Gastroesophageal sphincter (tissue), 4 donors: ENCODE results near the gene DDX42. TPM values are rescaled to one million over a fixed set of nuclear protein-coding genes. Genes with fewer than 3 reads are reported as not detected.
"Not testable (repeated sequence)": the region's sequence is repeated elsewhere in the genome, so short reads cannot be mapped to it uniquely, and the experiment has no call there.

ENCODE experiments used
- ATAC-seq: fragments of 150-250 bp; one replicate; pipeline ENCODE4 v1.9.1; 2016; ENCODE audit warnings: mild to moderate bottlenecking, moderate library complexity
- H3K27ac ChIP-seq, 4 donors: fragments of 200-600 bp; sonication (generic) in 3 of 4; 1 replicate in 3 of 4; 2 replicates in 1 of 4; pipeline ENCODE4 v1.5.1; 2016 to 2019
- H3K27me3 ChIP-seq: fragments of 200-600 bp; sonication (generic); one replicate; pipeline ENCODE4 v1.5.1; 2019
- H3K36me3 ChIP-seq, 2 donors: fragments of 200-600 bp; sonication (generic); one replicate each; pipeline ENCODE4 v1.5.1; 2019; ENCODE audit warnings: control low read depth in 1 of 2
- H3K4me1 ChIP-seq, 3 donors: fragments of 200-600 bp; sonication (generic); 1 replicate in 2 of 3; 2 replicates in 1 of 3; pipeline ENCODE4 v1.5.1; 2016 to 2019; ENCODE audit warnings: control low read depth in 2 of 3
- H3K4me3 ChIP-seq, 2 donors: fragments of 200-600 bp; sonication (generic); one replicate each; pipeline ENCODE4 v1.5.1; 2019; ENCODE audit warnings: mild to moderate bottlenecking in 1 of 2, moderate library complexity in 1 of 2
- H3K9me3 ChIP-seq, 3 donors: fragments of 200-600 bp; sonication (generic); one replicate each; pipeline ENCODE4 v1.5.1; 2017 to 2019; ENCODE audit warnings: control low read depth in 2 of 3
- EP300 ChIP-seq: sonication (generic); formaldehyde crosslinking; IDR thresholded peaks from one replicate; pipeline ENCODE4 v1.6.1; 2017; ENCODE audit warnings: antibody characterized with exemption, mild to moderate bottlenecking
- POLR2A ChIP-seq, 2 donors: fragments of 450-650 bp; IDR thresholded peaks; one replicate each; pipeline ENCODE4 v1.6.1; 2017; ENCODE audit warnings: antibody characterized with exemption in 2 of 2, mild to moderate bottlenecking in 2 of 2, moderate library complexity in 1 of 2
- POLR2AphosphoS5 ChIP-seq: sonication (generic); formaldehyde crosslinking; IDR thresholded peaks from one replicate; pipeline ENCODE4 v1.6.1; 2017; ENCODE audit warnings: antibody characterized with exemption
- WGBS, 2 donors: methylation state at CpG; one replicate each; pipeline ENCODE4 v1.1.5; 2018; ENCODE audit warnings: low coverage in 1 of 2; 5-methylcytosine and 5-hydroxymethylcytosine counted together
- total RNA-seq, 4 donors: library from RNA; depleted of rRNA; stranded (reverse); fragments of >200 nt; gene quantifications; one replicate each; pipeline ENCODE4 v1.1.0, GENCODE V29; 2016
- TF ChIP-seq, protein P1 (sequence below), 4 experiments: fragments of 200-600 bp in 2 of 4; fragments of 450-650 bp in 2 of 4; sonication (generic) in 1 of 4; IDR thresholded peaks; one replicate each; pipeline ENCODE4 v1.5.1; 2017 to 2019; ENCODE audit warnings: antibody characterized with exemption in 4 of 4, mild to moderate bottlenecking in 2 of 4, moderate library complexity in 2 of 4

The DDX42 gene
- total RNA-seq, 4 donors from 2014 or later: 66.6 to 126 (median 98.8) TPM

DNA sequence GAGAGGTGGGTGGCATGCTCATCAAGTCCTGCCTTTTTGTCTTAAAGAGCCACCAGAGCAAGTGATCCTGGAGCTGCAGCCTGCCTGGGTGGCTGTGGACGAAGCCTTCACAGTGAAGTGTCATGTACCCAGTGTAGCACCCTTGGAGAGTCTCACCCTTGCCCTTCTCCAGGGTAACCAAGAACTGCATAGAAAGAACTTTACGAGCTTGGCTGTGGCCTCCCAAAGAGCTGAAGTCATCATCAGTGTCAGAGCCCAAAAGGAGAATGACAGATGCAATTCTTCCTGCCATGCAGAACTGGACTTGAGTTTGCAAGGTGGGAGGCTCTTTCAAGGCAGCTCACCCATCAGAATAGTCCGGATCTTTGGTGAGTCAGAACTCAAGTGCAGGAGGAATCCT, 85.3 kb downstream of the DDX42 start:
- Histone ChIP-seq H3K4me1 (no peaks in the 10 kb centered on the region), H3K36me3 (no peaks in the 10 kb centered on the region), H3K27me3 (peaks cover 9% of the 10 kb centered on the region), H3K4me3 (no peak overlapping the region), H3K9me3 (no peaks in the 10 kb centered on the region), H3K27ac (no peak overlapping the region)
- 67% methylated on average over 1 of the region's 3 CpGs; no CpG with 5 or more reads in 1 of the 2 donors for WGBS, 2 donors
- TF ChIP-seq, protein P1, sequence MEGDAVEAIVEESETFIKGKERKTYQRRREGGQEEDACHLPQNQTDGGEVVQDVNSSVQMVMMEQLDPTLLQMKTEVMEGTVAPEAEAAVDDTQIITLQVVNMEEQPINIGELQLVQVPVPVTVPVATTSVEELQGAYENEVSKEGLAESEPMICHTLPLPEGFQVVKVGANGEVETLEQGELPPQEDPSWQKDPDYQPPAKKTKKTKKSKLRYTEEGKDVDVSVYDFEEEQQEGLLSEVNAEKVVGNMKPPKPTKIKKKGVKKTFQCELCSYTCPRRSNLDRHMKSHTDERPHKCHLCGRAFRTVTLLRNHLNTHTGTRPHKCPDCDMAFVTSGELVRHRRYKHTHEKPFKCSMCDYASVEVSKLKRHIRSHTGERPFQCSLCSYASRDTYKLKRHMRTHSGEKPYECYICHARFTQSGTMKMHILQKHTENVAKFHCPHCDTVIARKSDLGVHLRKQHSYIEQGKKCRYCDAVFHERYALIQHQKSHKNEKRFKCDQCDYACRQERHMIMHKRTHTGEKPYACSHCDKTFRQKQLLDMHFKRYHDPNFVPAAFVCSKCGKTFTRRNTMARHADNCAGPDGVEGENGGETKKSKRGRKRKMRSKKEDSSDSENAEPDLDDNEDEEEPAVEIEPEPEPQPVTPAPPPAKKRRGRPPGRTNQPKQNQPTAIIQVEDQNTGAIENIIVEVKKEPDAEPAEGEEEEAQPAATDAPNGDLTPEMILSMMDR (IDR thresholded peaks at IDR 0.05): no peak
- TF ChIP-seq EP300 (no peak), POLR2AphosphoS5 (no peak), POLR2A (IDR thresholded peaks at IDR 0.05) (no peak)
- ATAC-seq: no peak

DNA sequence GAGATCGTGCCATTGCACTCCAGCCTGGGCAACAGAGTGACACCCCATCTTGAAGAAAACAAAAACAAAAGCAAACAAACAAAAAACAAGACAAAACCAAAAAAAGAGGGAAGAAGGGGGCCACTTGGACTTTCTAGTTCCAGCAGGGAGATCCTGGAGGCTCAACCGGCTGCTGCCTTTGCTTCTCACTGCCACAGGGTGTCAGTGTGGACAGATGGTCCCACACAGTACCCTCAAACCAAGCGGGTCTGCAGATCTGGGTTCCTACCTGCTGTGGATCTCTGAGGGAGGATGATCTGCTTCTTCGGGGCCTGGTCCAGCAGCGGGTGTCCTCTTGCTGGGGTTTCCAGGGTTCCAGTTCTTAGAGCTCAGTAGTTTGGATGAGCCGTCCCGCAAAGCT, 92.7 kb downstream of the DDX42 start:
- 58% methylated on average over 4 of the region's 7 CpGs; no CpG with 5 or more reads in 1 of the 2 donors for WGBS, 2 donors
- H3K27ac ChIP-seq, H3K27me3 ChIP-seq, H3K9me3 ChIP-seq, H3K36me3 ChIP-seq, H3K4me1 ChIP-seq, ATAC-seq, H3K4me3 ChIP-seq: not testable (repeated sequence)

Other genes with a start within 250 kb of the DDX42 start
- gene DCAF7, start 223.7 kb upstream of the DDX42 start, total RNA-seq: 10 to 100 TPM; 27.1 to 50.0 (median 36.8) TPM
- gene TACO1, start 173.3 kb upstream of the DDX42 start, total RNA-seq: 10 to 100 TPM; 11.4 to 18.3 (median 14.6) TPM
- 100 to 1,000 TPM in 1 of 4 donors, 10 to 100 TPM in 3; 64.9 to 108 (median 85.7) TPM for gene MAP3K3, start 151.8 kb upstream of the DDX42 start, total RNA-seq
- gene LIMD2, start 74.0 kb upstream of the DDX42 start, total RNA-seq: 10 to 100 TPM in 1 of 4 donors, 1 to 10 TPM in 3; 2.3 to 11.0 (median 6.7) TPM
- 10 to 100 TPM; 14.4 to 39.1 (median 23.3) TPM for gene STRADA, start 32.4 kb upstream of the DDX42 start, total RNA-seq
- 10 to 100 TPM; 53.1 to 62.0 (median 58.9) TPM for gene CCDC47, start 573 bp upstream of the DDX42 start, total RNA-seq
- 100 to 1,000 TPM in 2 of 4 donors, 10 to 100 TPM in 2; 79.5 to 110 (median 95.7) TPM for gene PSMC5, start 53.3 kb downstream of the DDX42 start, total RNA-seq
- gene FTSJ3, start 53.5 kb downstream of the DDX42 start, total RNA-seq: 10 to 100 TPM; 36.3 to 53.2 (median 51.7) TPM
- 100 to 1,000 TPM; 103 to 160 (median 141) TPM for gene SMARCD2, start 68.5 kb downstream of the DDX42 start, total RNA-seq
- gene CSH2, start 99.5 kb downstream of the DDX42 start, total RNA-seq: under 1 TPM in 1 of 4 donors, not detected in 3; 0.23 TPM
- not detected for gene GH2, start 107.8 kb downstream of the DDX42 start, total RNA-seq
- gene CSH1, start 122.4 kb downstream of the DDX42 start, total RNA-seq: not detected
- not detected for gene CSHL1, start 137.1 kb downstream of the DDX42 start, total RNA-seq
- not detected for gene GH1, start 144.7 kb downstream of the DDX42 start, total RNA-seq
- 1 to 10 TPM in 3 of 4 donors, not detected in 1; 2.0 to 5.9 (median 3.3) TPM for gene CD79B, start 158.2 kb downstream of the DDX42 start, total RNA-seq
- under 1 TPM; 0.15 to 0.47 (median 0.35) TPM for gene SCN4A, start 198.7 kb downstream of the DDX42 start, total RNA-seq
- 1 to 10 TPM in 1 of 4 donors, under 1 TPM in 2, not detected in 1; 0.23 to 1.1 (median 0.57) TPM for gene PRR29, start 224.2 kb downstream of the DDX42 start, total RNA-seq
- 10 to 100 TPM in 3 of 4 donors, 1 to 10 TPM in 1; 7.2 to 71.1 (median 36.7) TPM for gene ICAM2, start 246.5 kb downstream of the DDX42 start, total RNA-seq